ENCODE data around the gene SMARCB1. TPM values are rescaled to one million over a fixed set of nuclear protein-coding genes. Genes with fewer than 3 reads are reported as not detected.

SMARCB1 gene
- total RNA-seq, 4 donors from 2014 or later, result 31.5 to 53.4 (median 43.8) TPM

DNA sequence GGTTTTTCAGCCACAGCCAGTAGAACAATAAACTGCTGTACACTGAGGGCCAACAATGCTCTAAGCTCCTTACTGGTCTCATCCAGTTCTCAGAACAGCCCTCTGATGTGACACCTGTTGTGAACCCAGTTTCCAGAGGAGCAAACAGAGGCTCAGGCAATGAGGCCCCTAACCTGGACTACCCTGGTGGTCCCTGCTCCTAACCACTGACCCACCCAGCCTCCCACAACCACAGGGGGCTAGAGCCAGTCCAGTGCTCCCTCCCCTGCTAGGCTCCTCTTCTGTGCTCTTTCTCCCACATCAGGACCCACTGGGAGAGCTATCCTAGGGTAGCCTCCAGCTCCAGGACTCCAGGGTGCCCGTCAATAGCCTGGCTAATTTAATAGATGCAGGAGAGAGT is 4.1 kb upstream of the SMARCB1 start:
- Histone ChIP-seq H3K9me3 (no peaks in the 10 kb centered on the region), H3K36me3 (peaks cover 0 to 5% (median 0%) of the 10 kb centered on the region in 3 donors), H3K4me1 (peaks cover 0 to 28% (median 15%) of the 10 kb centered on the region in 4 donors), H3K4me3 (no peak overlapping the region), H3K27me3 (no peaks in the 10 kb centered on the region), H3K27ac (no peak overlapping the region)
- no peak for DNase-seq (ENCODE audit: low spot score in 2 of 2)
- WGBS, 2 donors, result 88 to 91% methylated on average over 1 of the region's 1 CpG
- TF ChIP-seq EP300 (IDR thresholded peaks at IDR 0.05) (no peak), POLR2A (IDR thresholded peaks at IDR 0.05) (no peak)
- TF ChIP-seq, protein P1, sequence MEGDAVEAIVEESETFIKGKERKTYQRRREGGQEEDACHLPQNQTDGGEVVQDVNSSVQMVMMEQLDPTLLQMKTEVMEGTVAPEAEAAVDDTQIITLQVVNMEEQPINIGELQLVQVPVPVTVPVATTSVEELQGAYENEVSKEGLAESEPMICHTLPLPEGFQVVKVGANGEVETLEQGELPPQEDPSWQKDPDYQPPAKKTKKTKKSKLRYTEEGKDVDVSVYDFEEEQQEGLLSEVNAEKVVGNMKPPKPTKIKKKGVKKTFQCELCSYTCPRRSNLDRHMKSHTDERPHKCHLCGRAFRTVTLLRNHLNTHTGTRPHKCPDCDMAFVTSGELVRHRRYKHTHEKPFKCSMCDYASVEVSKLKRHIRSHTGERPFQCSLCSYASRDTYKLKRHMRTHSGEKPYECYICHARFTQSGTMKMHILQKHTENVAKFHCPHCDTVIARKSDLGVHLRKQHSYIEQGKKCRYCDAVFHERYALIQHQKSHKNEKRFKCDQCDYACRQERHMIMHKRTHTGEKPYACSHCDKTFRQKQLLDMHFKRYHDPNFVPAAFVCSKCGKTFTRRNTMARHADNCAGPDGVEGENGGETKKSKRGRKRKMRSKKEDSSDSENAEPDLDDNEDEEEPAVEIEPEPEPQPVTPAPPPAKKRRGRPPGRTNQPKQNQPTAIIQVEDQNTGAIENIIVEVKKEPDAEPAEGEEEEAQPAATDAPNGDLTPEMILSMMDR (IDR thresholded peaks at IDR 0.05), result no peak

GRCh38 chr22:23783265-23784150 is 3.3 kb upstream of the SMARCB1 start:
- peaks cover 0 to 5% (median 0%) of the 10 kb centered on the region in 3 donors for H3K36me3 ChIP-seq
- H3K9me3 ChIP-seq, result no peaks in the 10 kb centered on the region
- H3K27ac ChIP-seq, result no peak overlapping the region
- DNase-seq (ENCODE audit: low spot score in 2 of 2), result no peak
- H3K4me1 ChIP-seq, result peaks cover 0 to 37% (median 23%) of the 10 kb centered on the region in 4 donors
- no peak overlapping the region for H3K4me3 ChIP-seq
- TF ChIP-seq, protein P1 (IDR thresholded peaks at IDR 0.05), result no peak
- TF ChIP-seq EP300 (IDR thresholded peaks at IDR 0.05), result no peak
- TF ChIP-seq POLR2A (IDR thresholded peaks at IDR 0.05), result no peak
- 83 to 87% methylated on average over 14 to 15 of the region's 15 CpGs for WGBS, 2 donors
- no peaks in the 10 kb centered on the region for H3K27me3 ChIP-seq

GRCh38 chr22:23784215-23784732 is 2.5 kb upstream of the SMARCB1 start:
- Histone ChIP-seq H3K4me3 (no peak overlapping the region), H3K36me3 (peaks cover 0 to 5% (median 0%) of the 10 kb centered on the region in 3 donors), H3K9me3 (no peaks in the 10 kb centered on the region), H3K27me3 (no peaks in the 10 kb centered on the region), H3K4me1 (peaks cover 0 to 44% (median 28%) of the 10 kb centered on the region in 4 donors), H3K27ac (peak overlapping the region in 1 of 4 donors; percentile 15)
- DNase-seq (ENCODE audit: low spot score in 2 of 2), result no peak
- TF ChIP-seq EP300 (IDR thresholded peaks at IDR 0.05) (no peak), POLR2A (IDR thresholded peaks at IDR 0.05) (no peak)
- TF ChIP-seq, protein P1 (IDR thresholded peaks at IDR 0.05), result no peak
- 76 to 79% methylated on average over 8 of the region's 8 CpGs for WGBS, 2 donors

GRCh38 chr22:23786261-23786710 is 480 bp upstream of the SMARCB1 start:
- TF ChIP-seq, protein P1 (IDR thresholded peaks at IDR 0.05), result no peak
- TF ChIP-seq EP300 (IDR thresholded peaks at IDR 0.05) (no peak), POLR2A (IDR thresholded peaks at IDR 0.05) (no peak)
- no peaks in the 10 kb centered on the region for H3K27me3 ChIP-seq
- peak overlapping the region; percentile 95 to 100 (median 98) for H3K27ac ChIP-seq
- peaks cover 0 to 57% (median 29%) of the 10 kb centered on the region in 4 donors for H3K4me1 ChIP-seq
- 43 to 50% methylated on average over 9 of the region's 9 CpGs for WGBS, 2 donors
- DNase-seq (ENCODE audit: low spot score in 2 of 2), result no peak
- H3K4me3 ChIP-seq, result peak overlapping the region in 3 of 4 donors; percentile 62 to 88 (median 82)
- no peaks in the 10 kb centered on the region for H3K9me3 ChIP-seq
- H3K36me3 ChIP-seq, result peaks cover 0 to 5% (median 0%) of the 10 kb centered on the region in 3 donors

DNA sequence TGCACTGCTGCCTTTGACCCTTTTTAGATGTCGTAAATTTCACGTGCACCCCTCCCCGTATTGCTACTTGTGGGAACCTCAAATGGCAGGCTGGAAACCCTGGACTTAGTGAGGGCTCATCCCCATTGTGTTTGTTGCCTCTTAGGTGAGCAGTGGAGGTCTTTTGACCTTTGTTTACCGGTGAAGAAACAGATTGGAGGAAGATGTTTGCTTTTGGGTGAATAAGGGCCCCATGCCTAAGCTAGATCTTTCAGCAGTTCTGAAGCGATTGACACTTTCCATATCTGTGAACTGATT is 782 bp downstream of the SMARCB1 start:
- Histone ChIP-seq H3K9me3 (no peaks in the 10 kb centered on the region), H3K27ac (peak overlapping the region; percentile 95 to 100 (median 98)), H3K36me3 (peaks cover 0 to 8% (median 3%) of the 10 kb centered on the region in 3 donors), H3K27me3 (no peaks in the 10 kb centered on the region), H3K4me1 (peaks cover 0 to 58% (median 24%) of the 10 kb centered on the region in 4 donors), H3K4me3 (peak overlapping the region; percentile 62 to 88 (median 84))
- TF ChIP-seq, protein P1 (IDR thresholded peaks at IDR 0.05), result no peak
- TF ChIP-seq POLR2A (IDR thresholded peaks at IDR 0.05) (no peak), EP300 (IDR thresholded peaks at IDR 0.05) (no peak)
- DNase-seq (ENCODE audit: low spot score in 2 of 2), result no peak
- WGBS, 2 donors, result 2 to 4% methylated on average over 5 of the region's 5 CpGs

All from tibial nerve (tissue), 4 donors.